ENCODE results near the gene LAMA2. TPM values are rescaled to one million over a fixed set of nuclear protein-coding genes. Genes with fewer than 3 reads are reported as not detected.

The LAMA2 gene
- total and polyA plus RNA-seq, 2 of the 8 experiments (the other 6 are each of a cell fraction or from before 2014, with no cell fraction given): 1.3 to 3.8 TPM

DNA sequence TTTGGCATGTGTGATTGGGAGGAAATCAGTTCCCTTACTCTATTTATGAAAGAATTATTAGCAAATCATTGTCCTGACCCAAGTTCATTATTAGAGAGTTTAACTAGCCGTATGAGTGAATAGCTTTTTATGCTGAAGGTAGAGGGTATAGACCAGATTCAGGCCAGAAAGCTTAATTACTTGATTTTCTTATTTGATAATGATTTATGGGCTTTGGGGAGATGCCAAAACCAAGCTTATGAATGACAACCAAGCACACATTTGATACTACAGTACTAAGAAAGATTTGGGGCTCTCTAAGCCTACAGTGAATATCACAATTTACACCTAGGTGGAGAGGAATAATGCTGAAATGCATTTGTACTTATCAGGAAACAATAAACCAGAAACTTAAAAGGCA lies 633.8 kb downstream of the LAMA2 start:
- no peaks in the 10 kb centered on the region for H3K79me1 ChIP-seq (ENCODE audit: low read depth, low read length)
- H3K23me2 ChIP-seq (ENCODE audit: low read depth, low read length): no peaks in the 10 kb centered on the region

More for the DNA sequence above, 633.8 kb downstream of the LAMA2 start:
- TF ChIP-seq EGR1 (IDR thresholded peaks at IDR 0.05; ENCODE audit: borderline replicate concordance, low read depth, low read length) (no peak), MAFK (IDR thresholded peaks at IDR 0.05; ENCODE audit: low read depth, low read length) (no peak), CHD1 (IDR thresholded peaks at IDR 0.05; ENCODE audit: low read depth, low read length) (no peak), KDM5A (IDR thresholded peaks at IDR 0.05; ENCODE audit: low read length) (no peak), ATF3 (IDR thresholded peaks at IDR 0.05; ENCODE audit: insufficient read depth, low read depth, low read length) (no peak), GTF2F1 (IDR thresholded peaks at IDR 0.05; ENCODE audit: borderline replicate concordance, low read depth, low read length) (no peak), RFX5 (IDR thresholded peaks at IDR 0.05; ENCODE audit: borderline replicate concordance, low read depth, low read length) (no peak), PHF8 (conservative IDR thresholded peaks at IDR 0.05; ENCODE audit: low read depth, low read length) (no peak)
- Histone ChIP-seq H4K91ac (replicated peaks; ENCODE audit: insufficient read length, low read length) (no peak overlapping the region), H3K56ac (replicated peaks; ENCODE audit: insufficient read length, low read depth, low read length) (no peak overlapping the region), H3K4me2 (ENCODE audit: insufficient read depth in 1 of 2, low read depth in 2 of 2, low read length in 2 of 2) (no peak overlapping the region), H2BK120ac (replicated peaks; ENCODE audit: low read depth, low read length) (no peak overlapping the region), H4K20me1 (replicated peaks in 1 of 2; ENCODE audit: control insufficient read depth in 1 of 2, insufficient read depth in 2 of 2, low read length in 2 of 2) (no peaks in the 10 kb centered on the region), H3K9me3 (ENCODE audit: insufficient read depth in 2 of 2, low read depth in 1 of 2, low read length in 1 of 2) (no peaks in the 10 kb centered on the region), H3K27me3 (replicated peaks in 1 of 4; ENCODE audit: control insufficient read depth in 3 of 4, extremely low read depth in 1 of 4, insufficient read depth in 3 of 4, low read length in 3 of 4) (no peaks in the 10 kb centered on the region), H3K14ac (ENCODE audit: insufficient read length) (no peak overlapping the region), H3K18ac (ENCODE audit: extremely low read depth, low read length) (no peak overlapping the region), H2AFZ (ENCODE audit: low read length) (no peak overlapping the region), H3K9ac (replicated peaks in 1 of 4; ENCODE audit: extremely low read depth in 1 of 4, low read depth in 3 of 4, low read length in 3 of 4) (no peak overlapping the region), H2BK12ac (ENCODE audit: low read depth, low read length) (no peak overlapping the region), H2BK15ac (ENCODE audit: low read length) (no peak overlapping the region), H2BK20ac (ENCODE audit: low read length) (no peak overlapping the region), H2AK5ac (ENCODE audit: low read depth, low read length) (no peak overlapping the region), H3K27ac (ENCODE audit: low read depth, low read length) (no peak overlapping the region), H4K8ac (ENCODE audit: extremely low read depth, insufficient read depth, low read length) (no peak overlapping the region), H2BK5ac (ENCODE audit: low read depth, low read length) (no peak overlapping the region), H4K5ac (ENCODE audit: insufficient read length, low read depth, low read length) (no peak overlapping the region), H3K4ac (replicated peaks; ENCODE audit: insufficient read length, low read depth, low read length) (no peak overlapping the region), H3K36me3 (ENCODE audit: control insufficient read depth in 2 of 4, insufficient read depth in 4 of 4, low read length in 3 of 4) (no peaks in the 10 kb centered on the region), H3K23ac (ENCODE audit: insufficient read length) (no peak overlapping the region), H3K4me1 (replicated peaks in 1 of 4; ENCODE audit: control insufficient read depth in 3 of 4, insufficient read depth in 4 of 4, low read length in 3 of 4) (no peaks in the 10 kb centered on the region), H3K4me3 (ENCODE audit: extremely low read depth in 1 of 4, insufficient read depth in 2 of 4, low read depth in 3 of 4, low read length in 4 of 4) (no peak overlapping the region), H3K79me2 (ENCODE audit: control insufficient read depth in 1 of 2, insufficient read depth in 2 of 2, low read length in 2 of 2) (no peaks in the 10 kb centered on the region)
- ChIA-PET POLR2A (ENCODE audit: partially characterized antibody) (no interaction called here), CTCF (ENCODE audit: partially characterized antibody) (interaction anchor here (0.6 to 8.9 kb wide), 10 partner anchors 17 to 1932 kb away, joined by 3 to 83 read pairs (median 4); no protein-coding TSS in a partner anchor)
- WGBS, 2 experiments (ENCODE audit: extremely low coverage in 1 of 2, insufficient coverage in 1 of 2, insufficient read length in 1 of 2, insufficient replicate concordance in 2 of 2, low coverage in 1 of 2, low lambda C conversion rate in 2 of 2, missing lambda C conversion rate in 1 of 2): 93% methylated on average over 1 of the region's 1 CpG; no CpG with 5 or more reads in 1 of the 2 experiments
- DNase-seq (ENCODE audit: low read depth in 1 of 2, low spot score in 2 of 2): no peak
- no peak for FAIRE-seq
